Measurements from ENCODE around the gene PGC.

Gene PGC

DNA sequence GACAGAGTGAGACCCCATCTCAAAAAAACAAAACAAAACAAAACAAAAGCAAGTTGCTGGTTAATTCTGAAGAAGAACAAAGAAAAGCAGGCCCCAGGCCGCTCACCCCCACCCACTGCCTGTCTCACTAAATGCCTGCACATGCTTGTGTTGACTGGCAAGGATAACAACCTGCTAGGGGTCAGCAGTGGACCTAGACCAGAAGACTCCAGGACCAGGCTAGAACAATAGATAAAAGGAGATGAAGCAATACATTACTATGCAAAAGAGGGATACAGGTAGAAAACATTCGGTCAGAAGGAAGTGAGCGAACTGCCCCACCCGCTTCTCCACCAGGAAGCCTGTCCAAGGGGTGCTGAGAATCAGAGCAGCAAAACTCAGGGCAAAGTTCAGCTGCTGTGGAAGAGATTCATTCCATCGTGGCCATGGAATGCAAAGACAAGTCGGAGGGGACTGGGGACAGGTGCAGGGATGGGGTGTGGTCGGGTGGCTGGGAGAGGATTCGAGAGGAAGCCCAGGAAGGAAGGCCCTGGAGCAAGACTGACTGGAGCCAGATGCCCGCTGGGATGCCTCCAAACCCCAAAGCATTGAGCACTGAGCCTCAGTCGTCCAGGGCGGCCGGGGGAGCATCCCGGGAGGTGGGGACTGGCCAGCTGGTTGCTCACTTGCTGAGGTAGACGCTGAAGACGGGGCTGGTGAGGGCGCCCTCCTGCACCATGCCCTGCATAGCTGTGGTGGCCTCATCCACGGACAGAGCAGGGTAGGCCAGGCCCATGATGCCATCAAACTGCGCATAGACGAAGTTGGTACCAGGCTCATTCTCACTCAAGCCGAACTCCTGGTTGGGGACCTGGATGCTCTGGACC is 5.3 kb downstream of the PGC start:
- Histone ChIP-seq H3K4me3 (no peak overlapping the region), H3K27me3 (peaks cover 0 to 3% of the 10 kb centered on the region in 2 donors), H3K36me3 (no peaks in the 10 kb centered on the region), H3K4me1 (no peaks in the 10 kb centered on the region), H3K27ac (no peak overlapping the region), H3K9me3 (no peaks in the 10 kb centered on the region)
- intact Hi-C loops (cut with DNase I; ENCODE audit: low total_unique reads): no loop called here
- no peak for DNase-seq
- TF ChIP-seq, protein P1, sequence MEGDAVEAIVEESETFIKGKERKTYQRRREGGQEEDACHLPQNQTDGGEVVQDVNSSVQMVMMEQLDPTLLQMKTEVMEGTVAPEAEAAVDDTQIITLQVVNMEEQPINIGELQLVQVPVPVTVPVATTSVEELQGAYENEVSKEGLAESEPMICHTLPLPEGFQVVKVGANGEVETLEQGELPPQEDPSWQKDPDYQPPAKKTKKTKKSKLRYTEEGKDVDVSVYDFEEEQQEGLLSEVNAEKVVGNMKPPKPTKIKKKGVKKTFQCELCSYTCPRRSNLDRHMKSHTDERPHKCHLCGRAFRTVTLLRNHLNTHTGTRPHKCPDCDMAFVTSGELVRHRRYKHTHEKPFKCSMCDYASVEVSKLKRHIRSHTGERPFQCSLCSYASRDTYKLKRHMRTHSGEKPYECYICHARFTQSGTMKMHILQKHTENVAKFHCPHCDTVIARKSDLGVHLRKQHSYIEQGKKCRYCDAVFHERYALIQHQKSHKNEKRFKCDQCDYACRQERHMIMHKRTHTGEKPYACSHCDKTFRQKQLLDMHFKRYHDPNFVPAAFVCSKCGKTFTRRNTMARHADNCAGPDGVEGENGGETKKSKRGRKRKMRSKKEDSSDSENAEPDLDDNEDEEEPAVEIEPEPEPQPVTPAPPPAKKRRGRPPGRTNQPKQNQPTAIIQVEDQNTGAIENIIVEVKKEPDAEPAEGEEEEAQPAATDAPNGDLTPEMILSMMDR (IDR thresholded peaks at IDR 0.05): no peak

DNA sequence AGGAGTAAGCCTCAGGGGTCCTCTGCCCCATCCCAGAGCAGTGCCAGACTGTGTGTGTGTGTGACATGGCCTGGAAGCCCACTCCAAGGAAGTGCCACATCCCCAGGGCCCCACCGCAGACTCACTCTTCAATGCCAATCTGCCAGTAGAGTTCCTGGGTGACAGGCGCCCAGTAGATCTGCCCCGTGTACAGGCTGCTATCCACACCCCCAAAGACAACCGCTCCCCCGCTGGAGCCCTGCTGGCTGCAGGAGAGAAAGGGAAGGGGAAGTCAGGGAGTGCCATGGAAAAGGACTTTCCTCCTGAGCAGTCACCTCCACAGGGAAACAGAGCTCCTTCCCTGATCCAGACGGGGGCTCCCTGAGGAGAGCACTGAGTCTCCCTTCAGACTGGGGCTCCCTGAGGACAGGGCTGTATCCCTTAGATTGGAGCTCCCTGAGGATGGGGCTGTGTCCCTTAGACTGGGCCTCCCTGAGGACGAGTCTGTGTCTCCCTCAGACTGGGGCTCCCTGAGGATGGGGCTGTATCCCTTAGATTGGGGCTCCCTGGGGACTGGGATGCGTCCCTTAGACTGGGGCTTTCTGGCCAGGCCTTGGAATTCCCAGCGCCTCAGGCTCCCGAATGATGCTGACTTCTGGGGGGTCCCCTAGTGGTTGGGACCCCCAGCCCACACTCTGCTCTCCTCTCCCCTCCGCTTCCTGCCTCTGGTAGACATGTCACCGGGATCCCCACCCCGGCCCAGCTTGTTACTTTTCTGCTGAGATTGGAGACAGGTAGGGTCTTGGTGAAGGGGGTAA is 6.6 kb downstream of the PGC start:
- TF ChIP-seq, protein P1 (IDR thresholded peaks at IDR 0.05): no peak
- H3K27ac ChIP-seq: no peak overlapping the region
- H3K4me3 ChIP-seq: no peak overlapping the region
- DNase-seq: no peak
- H3K9me3 ChIP-seq: no peaks in the 10 kb centered on the region
- H3K36me3 ChIP-seq: no peaks in the 10 kb centered on the region
- peaks cover 0 to 5% (median 2%) of the 10 kb centered on the region in 4 donors for H3K4me1 ChIP-seq
- peaks cover 0 to 3% of the 10 kb centered on the region in 2 donors for H3K27me3 ChIP-seq
- intact Hi-C loops (cut with DNase I; ENCODE audit: low total_unique reads): no loop called here

DNA sequence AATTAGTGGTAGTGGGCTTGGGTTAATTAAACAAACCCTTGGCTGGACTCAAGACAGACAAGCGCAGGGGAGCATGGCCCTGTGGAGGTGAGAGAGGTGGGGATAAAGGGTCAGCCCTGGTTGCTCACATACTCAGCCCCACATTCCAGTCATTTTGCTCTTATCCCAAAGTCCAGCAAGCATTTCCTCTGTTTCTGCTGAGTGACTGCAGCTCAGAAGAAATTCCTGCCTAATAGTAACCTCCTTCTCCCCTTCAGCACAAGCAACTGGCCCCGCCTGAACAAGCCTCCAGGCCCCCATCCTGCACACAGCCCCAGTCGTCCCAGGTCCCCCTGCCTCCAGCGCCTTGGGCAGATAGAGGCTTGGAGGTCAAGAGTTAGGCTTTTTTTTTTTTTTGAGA is 8.2 kb downstream of the PGC start:
- no peak overlapping the region for H3K27ac ChIP-seq
- intact Hi-C loops (cut with DNase I; ENCODE audit: low total_unique reads): no loop called here
- TF ChIP-seq, protein P1 (IDR thresholded peaks at IDR 0.05): no peak
- H3K36me3 ChIP-seq: no peaks in the 10 kb centered on the region
- H3K4me1 ChIP-seq: peaks cover 0 to 6% (median 2%) of the 10 kb centered on the region in 4 donors
- H3K27me3 ChIP-seq: peaks cover 0 to 3% of the 10 kb centered on the region in 2 donors
- DNase-seq: no peak
- H3K9me3 ChIP-seq: no peaks in the 10 kb centered on the region
- no peak overlapping the region for H3K4me3 ChIP-seq

DNA sequence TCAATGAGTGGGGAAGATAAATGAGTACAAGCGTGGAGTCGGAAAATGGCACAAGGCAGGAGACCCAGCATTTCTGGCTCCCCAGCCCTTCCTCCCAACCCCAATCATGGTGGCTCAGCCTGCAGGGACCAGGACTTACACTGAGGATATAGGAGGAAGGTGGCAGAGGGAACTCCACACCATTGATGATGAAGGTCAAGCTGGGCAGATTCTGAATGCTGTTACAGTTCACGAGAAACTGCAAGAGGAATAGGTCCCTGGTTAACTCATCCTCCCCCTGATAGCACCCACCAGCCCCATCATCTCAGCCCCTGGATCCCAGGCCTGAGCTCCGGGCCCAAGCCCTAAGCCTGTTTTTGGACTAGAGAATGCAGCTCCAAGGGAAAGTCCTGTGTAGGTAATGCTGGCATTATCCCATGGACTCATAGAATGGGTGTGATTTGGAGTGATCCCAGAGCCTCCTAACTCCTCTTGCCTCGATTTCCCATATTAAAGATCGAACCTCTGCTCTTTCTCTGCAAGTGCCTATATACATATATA is 9.5 kb downstream of the PGC start:
- no peaks in the 10 kb centered on the region for H3K36me3 ChIP-seq
- H3K4me1 ChIP-seq: peaks cover 6 to 20% (median 12%) of the 10 kb centered on the region in 4 donors
- TF ChIP-seq, protein P1 (IDR thresholded peaks at IDR 0.05): no peak
- H3K27ac ChIP-seq: no peak overlapping the region
- no peaks in the 10 kb centered on the region for H3K9me3 ChIP-seq
- DNase-seq: no peak
- intact Hi-C loops (cut with DNase I; ENCODE audit: low total_unique reads): no loop called here
- peaks cover 0 to 3% of the 10 kb centered on the region in 2 donors for H3K27me3 ChIP-seq
- no peak overlapping the region for H3K4me3 ChIP-seq

DNA sequence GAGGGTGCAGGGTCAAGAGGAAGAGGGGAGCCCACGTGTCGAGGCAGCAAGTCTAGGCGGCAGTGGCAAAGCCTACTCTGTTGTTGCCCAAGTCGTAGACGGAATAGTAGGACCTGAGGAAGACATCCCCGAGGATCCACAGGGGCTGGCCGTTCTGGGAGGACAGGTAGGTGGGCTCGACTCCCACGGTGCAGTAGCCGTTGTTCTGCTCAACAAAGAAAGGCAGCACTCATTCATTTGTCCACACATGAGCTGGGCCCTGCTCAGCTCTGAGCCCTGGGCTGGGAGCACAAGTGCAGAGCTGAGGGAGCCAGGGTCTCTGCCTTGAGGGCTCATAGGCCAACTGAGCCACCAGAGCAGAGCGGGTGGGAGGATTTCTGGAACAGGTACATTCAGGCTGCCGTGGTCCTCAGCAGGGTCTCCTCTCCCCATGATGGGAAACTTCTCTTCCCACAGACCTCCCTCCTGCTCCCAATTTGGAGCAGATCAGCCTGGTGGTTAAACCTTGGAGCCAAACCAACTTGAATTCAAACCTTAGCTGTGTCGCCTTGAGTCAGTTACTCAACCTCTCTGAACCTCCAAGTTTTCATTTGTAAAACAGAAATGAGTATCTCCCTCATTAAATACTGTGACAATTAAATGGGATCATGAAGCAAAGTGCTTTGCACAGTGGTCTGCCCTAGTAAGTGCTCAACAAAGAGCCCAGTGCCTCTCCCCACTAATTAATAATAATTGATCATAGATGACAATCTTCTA is 10.2 kb downstream of the PGC start:
- DNase-seq: no peak
- H3K27ac ChIP-seq: no peak overlapping the region
- peaks cover 0 to 3% of the 10 kb centered on the region in 2 donors for H3K27me3 ChIP-seq
- no peaks in the 10 kb centered on the region for H3K36me3 ChIP-seq
- intact Hi-C loops (cut with DNase I; ENCODE audit: low total_unique reads): no loop called here
- peaks cover 6 to 23% (median 14%) of the 10 kb centered on the region in 4 donors for H3K4me1 ChIP-seq
- no peaks in the 10 kb centered on the region for H3K9me3 ChIP-seq
- no peak overlapping the region for H3K4me3 ChIP-seq
- TF ChIP-seq, protein P1 (IDR thresholded peaks at IDR 0.05): no peak
